Loucy (cell line): ENCODE measurements around the gene GCG.

Source experiments
- H2AFZ ChIP-seq: fragments of 200-600 bp; sonication (generic); 2 replicates; pipeline ENCODE4 v1.6.0; 2016; ENCODE audit warnings: antibody characterized with exemption, mild to moderate bottlenecking, low read length, moderate library complexity
- H3F3A ChIP-seq: fragments of 200-600 bp; 2 replicates; pipeline ENCODE4 v1.6.0; 2016; ENCODE audit warnings: antibody characterized with exemption, low read depth, mild to moderate bottlenecking
- H3K27me3 ChIP-seq: fragments of 200-600 bp; sonication (generic); 2 replicates; pipeline ENCODE4 v1.6.1; 2014; ENCODE audit warnings: low read length, mild to moderate bottlenecking; ENCODE audit not compliant: insufficient read depth, poor library complexity, severe bottlenecking
- H3K36me3 ChIP-seq: fragments of 200-600 bp; sonication (generic); 2 replicates; pipeline ENCODE4 v1.6.1; 2016; ENCODE audit warnings: low read length; ENCODE audit not compliant: insufficient read depth
- H3K4me1 ChIP-seq: fragments of 200-600 bp; sonication (generic); 2 replicates; pipeline ENCODE4 v1.5.1; 2014; ENCODE audit warnings: low read length, mild to moderate bottlenecking; ENCODE audit not compliant: insufficient read depth, poor library complexity, severe bottlenecking
- H3K4me2 ChIP-seq: fragments of 200-600 bp; sonication (generic); 2 replicates; pipeline ENCODE4 v1.6.0; 2014; ENCODE audit warnings: antibody characterized with exemption, low read length, low read depth, mild to moderate bottlenecking; ENCODE audit not compliant: poor library complexity, severe bottlenecking
- H3K4me3 ChIP-seq: fragments of 200-600 bp; sonication (generic); 2 replicates; pipeline ENCODE4 v1.5.1; 2014; ENCODE audit warnings: low read length, mild to moderate bottlenecking, mixed read lengths; ENCODE audit not compliant: poor library complexity, severe bottlenecking
- H3K79me2 ChIP-seq: fragments of 200-600 bp; sonication (generic); 2 replicates; pipeline ENCODE4 v1.6.1; 2014; ENCODE audit warnings: low read length; ENCODE audit not compliant: insufficient read depth
- H3K9ac ChIP-seq: fragments of 200-600 bp; sonication (generic); 2 replicates; pipeline ENCODE4 v1.6.0; 2014; ENCODE audit warnings: mild to moderate bottlenecking, low read depth, low read length, moderate library complexity; ENCODE audit not compliant: poor library complexity, severe bottlenecking
- H3K9me2 ChIP-seq: fragments of 200-600 bp; sonication (generic); replicated peaks from 2 replicates; pipeline ENCODE4 v1.6.1; 2016; ENCODE audit warnings: low read depth, low read length, mixed read lengths
- H3K9me3 ChIP-seq: fragments of 200-600 bp; sonication (generic); 2 replicates; pipeline ENCODE4 v1.6.1; 2014; ENCODE audit warnings: mild to moderate bottlenecking, antibody characterized with exemption, low read length, low read depth; ENCODE audit not compliant: insufficient read depth
- H4K20me1 ChIP-seq: fragments of 200-600 bp; sonication (generic); 2 replicates; pipeline ENCODE4 v1.6.0; 2014; ENCODE audit warnings: antibody characterized with exemption, low read length, mild to moderate bottlenecking; ENCODE audit not compliant: insufficient read depth, poor library complexity, severe bottlenecking
- EZH2phosphoT487 ChIP-seq: fragments of 200-600 bp; IDR thresholded peaks from 2 replicates; pipeline ENCODE4 v1.6.1; 2018; ENCODE audit warnings: antibody characterized with exemption, mild to moderate bottlenecking, moderate library complexity, borderline replicate concordance
- TF ChIP-seq, protein P1 (sequence below): fragments of 200-600 bp; sonication (generic); conservative IDR thresholded peaks from 2 replicates; pipeline ENCODE4 v1.5.1; 2014; ENCODE audit warnings: mild to moderate bottlenecking, antibody characterized with exemption, low read length

Gene GCG

DNA sequence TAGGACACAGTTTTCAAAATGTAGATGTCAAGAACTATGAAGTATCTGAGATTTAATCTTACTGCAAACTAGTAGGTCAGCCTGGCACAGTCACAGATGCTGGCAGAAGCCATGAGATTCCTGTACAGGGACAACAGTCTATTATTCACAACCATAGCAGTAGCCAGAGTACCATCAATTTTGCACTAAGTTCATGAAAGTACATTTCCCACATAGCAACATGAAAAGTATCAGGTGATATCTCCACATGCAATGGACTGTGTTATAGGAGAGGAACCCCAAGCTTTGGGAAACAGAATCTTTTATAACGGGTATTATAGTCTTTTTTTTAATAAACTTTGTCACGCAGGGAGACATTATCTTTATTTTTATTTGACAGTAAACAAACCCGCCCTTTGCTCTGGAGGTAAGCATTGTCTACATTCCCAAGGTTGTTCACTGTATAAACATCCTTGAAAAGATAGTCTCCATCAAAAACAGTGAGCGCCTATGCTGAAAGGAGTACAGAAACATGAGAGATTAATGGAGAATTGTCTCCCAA, 44.6 kb downstream of the GCG start:
- Histone ChIP-seq H3F3A (no peaks in the 10 kb centered on the region), H4K20me1 (no peaks in the 10 kb centered on the region), H3K9ac (no peak overlapping the region), H3K79me2 (no peaks in the 10 kb centered on the region), H3K27me3 (no peaks in the 10 kb centered on the region), H3K4me1 (no peaks in the 10 kb centered on the region), H3K4me2 (no peak overlapping the region), H2AFZ (no peak overlapping the region), H3K9me2 (no peaks in the 10 kb centered on the region), H3K9me3 (no peaks in the 10 kb centered on the region), H3K4me3 (no peak overlapping the region), H3K36me3 (no peaks in the 10 kb centered on the region)
- TF ChIP-seq, protein P1, sequence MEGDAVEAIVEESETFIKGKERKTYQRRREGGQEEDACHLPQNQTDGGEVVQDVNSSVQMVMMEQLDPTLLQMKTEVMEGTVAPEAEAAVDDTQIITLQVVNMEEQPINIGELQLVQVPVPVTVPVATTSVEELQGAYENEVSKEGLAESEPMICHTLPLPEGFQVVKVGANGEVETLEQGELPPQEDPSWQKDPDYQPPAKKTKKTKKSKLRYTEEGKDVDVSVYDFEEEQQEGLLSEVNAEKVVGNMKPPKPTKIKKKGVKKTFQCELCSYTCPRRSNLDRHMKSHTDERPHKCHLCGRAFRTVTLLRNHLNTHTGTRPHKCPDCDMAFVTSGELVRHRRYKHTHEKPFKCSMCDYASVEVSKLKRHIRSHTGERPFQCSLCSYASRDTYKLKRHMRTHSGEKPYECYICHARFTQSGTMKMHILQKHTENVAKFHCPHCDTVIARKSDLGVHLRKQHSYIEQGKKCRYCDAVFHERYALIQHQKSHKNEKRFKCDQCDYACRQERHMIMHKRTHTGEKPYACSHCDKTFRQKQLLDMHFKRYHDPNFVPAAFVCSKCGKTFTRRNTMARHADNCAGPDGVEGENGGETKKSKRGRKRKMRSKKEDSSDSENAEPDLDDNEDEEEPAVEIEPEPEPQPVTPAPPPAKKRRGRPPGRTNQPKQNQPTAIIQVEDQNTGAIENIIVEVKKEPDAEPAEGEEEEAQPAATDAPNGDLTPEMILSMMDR: no peak
- TF ChIP-seq EZH2phosphoT487: no peak

DNA sequence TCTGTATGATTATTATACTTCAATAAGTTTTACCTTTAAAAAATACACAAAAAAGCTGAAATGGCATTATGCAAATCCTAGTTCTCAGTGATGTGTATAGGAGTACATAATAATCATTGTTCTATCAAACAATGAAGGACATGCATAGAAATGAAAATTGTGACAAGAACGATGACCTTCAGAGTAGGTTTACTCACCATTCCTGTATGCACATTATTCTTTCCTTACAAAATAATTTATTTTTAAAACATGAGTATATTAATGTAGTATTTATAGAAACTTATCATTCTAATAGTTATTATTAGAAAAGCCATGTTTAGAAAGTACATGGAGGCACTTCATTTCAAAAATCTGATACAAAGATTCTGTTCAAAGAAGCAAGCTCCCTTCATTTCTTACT, 45.3 kb downstream of the GCG start:
- Histone ChIP-seq H3K36me3 (no peaks in the 10 kb centered on the region), H4K20me1 (no peaks in the 10 kb centered on the region), H3K27me3 (no peaks in the 10 kb centered on the region), H3K9me3 (no peaks in the 10 kb centered on the region), H2AFZ (no peak overlapping the region), H3K4me1 (no peaks in the 10 kb centered on the region), H3K79me2 (no peaks in the 10 kb centered on the region), H3K9me2 (no peaks in the 10 kb centered on the region), H3K4me2 (no peak overlapping the region), H3F3A (no peaks in the 10 kb centered on the region), H3K4me3 (no peak overlapping the region), H3K9ac (no peak overlapping the region)
- TF ChIP-seq, protein P1: no peak
- no peak for TF ChIP-seq EZH2phosphoT487

DNA sequence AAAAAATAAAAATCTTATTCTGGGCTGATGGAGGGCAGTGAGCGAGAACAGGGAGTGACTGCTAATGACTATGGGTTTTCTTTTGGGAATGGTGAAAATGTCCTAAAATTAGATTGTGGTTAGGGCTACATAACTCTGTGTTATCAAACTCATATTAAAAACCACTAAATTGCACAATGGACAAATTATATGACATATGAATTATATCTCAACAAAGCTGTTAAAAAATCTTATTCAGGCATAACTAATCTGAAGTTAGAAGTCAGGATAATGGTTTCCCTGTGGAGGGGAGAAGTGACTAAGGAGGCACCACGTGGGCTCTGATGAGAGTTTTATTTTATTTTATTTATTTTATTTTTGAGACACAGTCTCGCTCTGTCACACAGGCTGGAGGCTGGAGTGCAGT, 45.9 kb downstream of the GCG start:
- TF ChIP-seq, protein P1: no peak
- TF ChIP-seq EZH2phosphoT487: no peak
- Histone ChIP-seq H3K4me1 (no peaks in the 10 kb centered on the region), H3F3A (no peaks in the 10 kb centered on the region), H2AFZ (no peak overlapping the region), H3K27me3 (no peaks in the 10 kb centered on the region), H3K9me2 (no peaks in the 10 kb centered on the region), H3K36me3 (no peaks in the 10 kb centered on the region), H3K9ac (no peak overlapping the region), H3K9me3 (no peaks in the 10 kb centered on the region), H3K4me2 (no peak overlapping the region), H3K4me3 (no peak overlapping the region), H4K20me1 (no peaks in the 10 kb centered on the region), H3K79me2 (no peaks in the 10 kb centered on the region)
